OCI-LY7 (cell line): Measurements from ENCODE around the gene TCFL5.

Experiments
- CTCF ChIP-seq: fragments of 200-600 bp; sonication (generic); conservative IDR thresholded peaks from 2 replicates; pipeline ENCODE4 v1.5.1; 2014; ENCODE audit warnings: mild to moderate bottlenecking, antibody characterized with exemption, low read length, moderate library complexity, mixed read lengths
- EZH2phosphoT487 ChIP-seq: fragments of 200-600 bp; sonication (generic); IDR thresholded peaks from 2 replicates; pipeline ENCODE4 v1.6.1; 2018; ENCODE audit warnings: low read depth, borderline replicate concordance, mild to moderate bottlenecking, mixed run types, antibody characterized with exemption, low read length, moderate library complexity, mixed read lengths

DNA sequence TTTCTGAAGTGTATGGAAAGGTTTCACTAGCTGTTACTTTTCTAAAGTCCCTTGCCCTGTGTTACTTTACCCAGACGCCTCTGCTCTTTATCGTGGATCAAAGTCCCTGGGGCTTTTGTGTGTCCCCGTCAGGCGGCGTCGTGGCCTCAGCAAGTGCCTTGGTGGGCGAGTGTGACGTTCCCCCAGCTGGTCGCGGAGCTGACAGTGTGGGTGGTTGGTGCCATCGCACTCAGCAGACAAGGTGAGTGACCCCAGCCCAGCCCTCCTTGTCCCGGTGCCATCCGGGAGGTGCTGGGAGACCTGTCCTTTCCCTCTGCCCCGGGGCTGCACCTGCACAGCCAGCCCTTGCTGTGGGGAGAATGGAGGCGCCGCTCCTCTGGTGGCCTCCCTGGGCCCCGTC lies 27.3 kb upstream of the TCFL5 start:
- TF ChIP-seq CTCF, result no peak
- no peak for TF ChIP-seq EZH2phosphoT487
